GM18526 (cell line): ENCODE data around the gene C2orf49.
A peak's percentile ranks its signal among the peaks of the same experiment; 100 is the strongest.

Experiments used
- POLR2A ChIP-seq: IDR thresholded peaks from 3 replicates; pipeline ENCODE4 v1.6.1; 2011; ENCODE audit not compliant: insufficient read length; ENCODE audit errors: extremely low read depth

The C2orf49 gene

GRCh38 chr2:105329561-105330495, 7.5 kb upstream of the C2orf49 start, which contains the start of gene TGFBRAP1:
TSS of gene TGFBRAP1 (minus strand) at chr2:105329735. CDS start at chr2:105308301, 21,434 bp downstream.
- peak; percentile 72 for TF ChIP-seq POLR2A

DNA sequence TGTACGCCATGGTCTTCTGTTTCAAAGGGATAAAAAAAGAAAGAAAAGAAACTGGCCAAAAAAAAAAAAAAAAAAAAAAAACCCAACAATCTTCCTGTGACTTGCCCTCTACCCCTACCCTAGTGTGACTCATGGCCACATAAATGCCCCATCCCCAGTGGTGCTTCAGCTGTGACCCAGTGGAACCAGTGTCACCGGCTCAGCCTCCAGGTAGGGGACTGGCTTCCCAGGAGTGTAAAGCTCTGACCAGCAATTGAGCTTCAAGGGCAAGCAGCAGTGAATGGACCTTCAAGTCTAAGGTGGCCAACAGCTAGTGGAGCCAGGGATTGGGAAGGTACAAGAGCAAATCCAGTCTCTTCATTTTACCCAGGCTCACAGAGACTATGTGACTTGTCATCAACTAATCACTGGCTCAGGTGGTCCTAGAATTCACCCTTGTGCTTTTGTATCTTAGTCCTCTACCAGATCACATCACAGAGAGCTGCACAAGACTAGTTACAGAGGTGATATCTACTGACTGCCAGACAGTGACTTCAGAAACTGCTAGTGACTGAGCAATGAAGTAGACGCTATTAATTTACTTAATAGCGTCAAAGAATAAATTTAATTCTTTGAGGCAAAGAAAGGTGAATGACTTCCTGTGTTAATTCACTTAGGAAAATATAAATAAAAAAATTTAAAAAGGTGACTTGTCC, 6.5 kb upstream of the C2orf49 start:
- TF ChIP-seq POLR2A, result no peak

- no peak for TF ChIP-seq POLR2A
Measured at GRCh38 chr2:105334211-105334610, 3.1 kb upstream of the C2orf49 start.

DNA sequence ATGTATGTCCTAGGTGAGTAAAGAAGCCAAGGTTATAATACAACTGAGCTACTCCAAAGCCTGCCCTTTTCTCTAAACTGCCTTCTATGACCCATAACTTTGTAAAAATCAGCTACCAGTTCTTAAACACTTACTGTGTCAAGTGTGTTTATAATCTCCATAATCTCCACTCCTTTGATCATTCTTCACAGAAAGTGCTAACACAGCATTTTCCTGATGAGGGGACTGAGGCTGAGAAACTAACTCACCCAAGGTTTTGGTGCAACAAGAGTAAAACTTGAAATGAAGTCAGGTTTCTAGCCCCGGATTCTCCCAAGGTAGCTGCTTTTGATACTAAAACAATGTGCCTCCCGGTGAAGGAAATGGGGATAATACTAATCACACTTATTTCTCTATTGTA, 1.9 kb upstream of the C2orf49 start:
- TF ChIP-seq POLR2A, result no peak

DNA sequence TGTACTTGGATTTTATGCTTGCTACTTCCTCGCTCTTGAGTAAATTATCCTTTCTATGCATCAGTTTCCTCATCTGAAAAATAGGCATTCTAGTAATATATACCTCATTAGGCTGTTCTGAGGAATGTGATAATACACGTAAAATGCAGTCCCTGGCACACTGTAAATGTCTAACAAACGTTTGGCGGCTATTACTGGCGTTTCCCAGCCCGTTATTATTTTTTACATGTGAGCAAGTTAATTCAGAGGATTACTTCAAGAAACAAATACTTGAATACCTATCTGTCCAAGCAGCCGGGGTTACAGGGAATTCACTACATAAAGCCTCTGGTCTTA, 586 bp upstream of the C2orf49 start:
- TF ChIP-seq POLR2A, result no peak

- TF ChIP-seq POLR2A, result no peak
Measured at GRCh38 chr2:105338020-105338385, 663 bp downstream of the C2orf49 start.

GRCh38 chr2:105339414-105339813, 2.1 kb downstream of the C2orf49 start:
- no peak for TF ChIP-seq POLR2A

- no peak for TF ChIP-seq POLR2A
Measured at GRCh38 chr2:105344704-105345345, 7.5 kb downstream of the C2orf49 start.

GRCh38 chr2:105357122-105357521, 19.8 kb downstream of the C2orf49 start:
- TF ChIP-seq POLR2A, result no peak

GRCh38 chr2:105358593-105358992, 21.3 kb downstream of the C2orf49 start:
- no peak for TF ChIP-seq POLR2A

- no peak for TF ChIP-seq POLR2A
Measured at GRCh38 chr2:105361102-105361889, 24.0 kb downstream of the C2orf49 start.

DNA sequence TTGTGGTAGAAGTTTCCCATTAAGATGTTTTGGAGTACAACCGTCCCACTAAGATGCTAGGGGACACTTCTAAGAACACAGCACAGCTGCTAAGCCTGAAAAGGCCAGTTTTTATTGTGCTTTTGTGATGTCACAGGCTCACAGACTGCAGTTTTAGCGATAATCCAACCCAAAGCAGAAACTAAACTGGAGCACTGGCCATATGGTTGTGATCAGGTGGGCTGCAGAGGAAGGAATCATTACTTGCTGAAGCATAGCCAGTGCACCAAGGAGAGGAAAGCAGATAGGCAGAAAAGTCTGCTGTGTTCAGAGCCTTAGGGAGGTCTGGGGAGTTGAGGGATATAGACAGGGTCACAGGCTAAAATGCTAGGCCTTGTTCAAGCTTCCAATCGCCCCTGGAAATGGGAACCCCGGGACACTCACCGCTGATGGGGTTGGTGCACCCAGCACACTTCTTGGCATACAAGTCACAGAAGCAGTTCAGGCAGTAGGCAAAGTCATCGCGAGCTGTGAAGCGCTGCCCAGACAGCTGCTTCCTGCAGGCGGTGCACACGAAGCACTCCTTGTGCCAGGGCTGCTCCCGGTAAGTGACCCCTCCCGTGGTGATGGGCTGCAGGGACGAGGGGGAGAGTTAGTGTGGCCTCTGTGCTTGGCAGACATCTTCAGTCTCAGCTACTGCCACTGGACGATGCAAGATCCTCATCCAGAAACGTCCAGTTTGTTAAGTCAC, 25.7 kb downstream of the C2orf49 start:
- no peak for TF ChIP-seq POLR2A

- TF ChIP-seq POLR2A, result no peak
Measured at GRCh38 chr2:105364436-105365139, 27.2 kb downstream of the C2orf49 start.

- TF ChIP-seq POLR2A, result no peak
Measured at GRCh38 chr2:105365206-105365605, 27.9 kb downstream of the C2orf49 start.
